CD8-positive, alpha-beta memory T cell (primary cell): ENCODE data around the gene HS3ST5. TPM values are rescaled to one million over a fixed set of nuclear protein-coding genes. Genes with fewer than 3 reads are reported as not detected.

Experiments
- CTCF ChIA-PET: fragments of 350-600 bp; sonication (Branson Sonifier 250); formaldehyde crosslinking; loops from one replicate; lab custom pipeline; 2021; ENCODE audit warnings: antibody characterized with exemption; lab: Charles Lee
- POLR2A ChIA-PET: fragments of 350-600 bp; sonication (Branson Sonifier 250); formaldehyde crosslinking; loops from one replicate; lab custom pipeline; 2021; ENCODE audit warnings: antibody characterized with exemption; lab: Charles Lee
- DNase-seq, 5 donors: peaks; one replicate each; pipeline versions ENCODE4 v3.0.0 to v3.0.0-alpha.2; 2020 to 2022; ENCODE audit warnings: mixed read lengths in 1 of 5
- H3K27ac ChIP-seq: one replicate; pipeline ENCODE4 v1.7.0; 2013; ENCODE audit warnings: low read depth, mild to moderate bottlenecking, low read length, moderate library complexity
- H3K27me3 ChIP-seq: 2 replicates; pipeline ENCODE4 v1.7.0; 2013; ENCODE audit warnings: low read length, mild to moderate bottlenecking; ENCODE audit not compliant: insufficient read depth, poor library complexity, severe bottlenecking
- H3K36me3 ChIP-seq: 2 replicates; pipeline ENCODE4 v1.7.0; 2013; ENCODE audit warnings: mild to moderate bottlenecking, low read length, moderate library complexity; ENCODE audit not compliant: insufficient read depth
- H3K4me1 ChIP-seq: 2 replicates; pipeline ENCODE4 v1.7.0; 2013; ENCODE audit warnings: mild to moderate bottlenecking, low read length, moderate library complexity; ENCODE audit not compliant: insufficient read depth
- H3K4me3 ChIP-seq: 2 replicates; pipeline ENCODE4 v1.7.0; 2013; ENCODE audit warnings: mild to moderate bottlenecking, low read length
- H3K9me3 ChIP-seq: 2 replicates; pipeline ENCODE4 v1.7.0; 2013; ENCODE audit warnings: mild to moderate bottlenecking, low read length
- H3K27ac Mint-ChIP-seq, 8 donors: one replicate each; pipeline ENCODE4 v1.8.0; 2020 to 2021; ENCODE audit warnings: mixed read lengths in 8 of 8, mild to moderate bottlenecking in 6 of 8, inconsistent platforms in 3 of 8, moderate library complexity in 3 of 8
- H3K27me3 Mint-ChIP-seq, 2 donors: one replicate each; pipeline ENCODE4 v1.8.0; 2020 to 2021; ENCODE audit warnings: mixed read lengths in 2 of 2, mild to moderate bottlenecking in 1 of 2, moderate library complexity in 1 of 2
- H3K36me3 Mint-ChIP-seq, 3 donors: one replicate each; pipeline ENCODE4 v1.8.0; 2020 to 2021; ENCODE audit warnings: mixed read lengths in 3 of 3, inconsistent platforms in 1 of 3, mild to moderate bottlenecking in 1 of 3
- H3K4me1 Mint-ChIP-seq, 3 donors: one replicate each; pipeline ENCODE4 v1.8.0; 2020 to 2021; ENCODE audit warnings: mixed read lengths in 3 of 3, inconsistent platforms in 1 of 3, mild to moderate bottlenecking in 1 of 3
- H3K4me3 Mint-ChIP-seq, 7 donors: one replicate each; pipeline ENCODE4 v1.8.0; 2020 to 2021; ENCODE audit warnings: mixed read lengths in 7 of 7, mild to moderate bottlenecking in 6 of 7, moderate library complexity in 4 of 7, inconsistent platforms in 2 of 7
- H3K9me3 Mint-ChIP-seq, 5 donors: one replicate each; pipeline ENCODE4 v1.8.0; 2020 to 2022; ENCODE audit warnings: mixed read lengths in 5 of 5, mild to moderate bottlenecking in 3 of 5, moderate library complexity in 2 of 5, inconsistent platforms in 1 of 5
- polyA plus RNA-seq: library from polyadenylated mRNA; unstranded; fragments of 300-500 nt; fragmentation: Illumina TruSeq; gene quantifications from one replicate; pipeline ENCODE4 v1.2.3, GENCODE V29; 2021
- total RNA-seq, 2 experiments: library from RNA; stranded (reverse); gene quantifications; one replicate each; pipeline ENCODE4 v1.2.3, GENCODE V29; 2021

Gene HS3ST5
- total and polyA plus RNA-seq, 3 experiments from 2014 or later = not detected

DNA sequence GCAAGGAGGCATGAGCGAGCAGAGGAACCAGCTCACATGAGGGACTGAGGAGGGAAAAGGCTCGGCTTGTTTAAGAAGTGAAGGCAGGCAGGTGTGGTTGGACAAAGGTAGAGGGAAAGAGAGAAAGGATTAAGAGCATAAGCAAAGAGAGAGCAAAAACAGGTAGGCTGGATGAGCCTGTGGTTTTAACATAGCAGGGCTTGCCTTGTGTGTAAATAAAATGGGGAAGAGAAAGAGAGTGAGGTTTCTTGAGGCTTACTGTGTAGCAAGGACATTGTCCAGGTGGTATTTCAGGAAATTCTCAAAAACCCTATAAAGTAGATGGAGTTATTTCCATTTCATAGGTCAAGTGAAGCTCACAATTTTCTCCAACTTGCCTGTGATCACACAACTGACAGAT is 278.0 kb downstream of the HS3ST5 start:
- Mint-ChIP-seq H3K36me3 (peaks cover 0 to 2% (median 0%) of the 10 kb centered on the region in 3 donors), H3K27me3 (peaks cover 3 to 22% of the 10 kb centered on the region in 2 donors), H3K27ac (no peak overlapping the region), H3K9me3 (no peaks in the 10 kb centered on the region), H3K4me1 (no peaks in the 10 kb centered on the region), H3K4me3 (no peak overlapping the region)
- POLR2A ChIA-PET = no interaction called here
- H3K36me3 ChIP-seq = no peaks in the 10 kb centered on the region
- H3K9me3 ChIP-seq = no peaks in the 10 kb centered on the region
- no peaks in the 10 kb centered on the region for H3K4me1 ChIP-seq
- no peak overlapping the region for H3K27ac ChIP-seq
- no peak overlapping the region for H3K4me3 ChIP-seq
- CTCF ChIA-PET = interaction anchor here (1.5 kb wide), 1 partner anchor 8 kb away, joined by 3 read pairs; no protein-coding TSS in a partner anchor
- no peaks in the 10 kb centered on the region for H3K27me3 ChIP-seq
- no peak for DNase-seq

GRCh38 chr6:114063956-114064355 is 278.9 kb downstream of the HS3ST5 start:
- DNase-seq = no peak
- no peaks in the 10 kb centered on the region for H3K4me1 Mint-ChIP-seq
- H3K4me3 ChIP-seq = no peak overlapping the region
- CTCF ChIA-PET = no interaction called here
- no peak overlapping the region for H3K4me3 Mint-ChIP-seq
- H3K4me1 ChIP-seq = no peaks in the 10 kb centered on the region
- no peaks in the 10 kb centered on the region for H3K9me3 ChIP-seq
- POLR2A ChIA-PET = no interaction called here
- H3K27me3 Mint-ChIP-seq = peaks cover 3 to 22% of the 10 kb centered on the region in 2 donors
- peaks cover 0 to 2% (median 0%) of the 10 kb centered on the region in 3 donors for H3K36me3 Mint-ChIP-seq
- no peak overlapping the region for H3K27ac Mint-ChIP-seq
- H3K27me3 ChIP-seq = no peaks in the 10 kb centered on the region
- H3K36me3 ChIP-seq = no peaks in the 10 kb centered on the region
- no peak overlapping the region for H3K27ac ChIP-seq
- H3K9me3 Mint-ChIP-seq = no peaks in the 10 kb centered on the region

DNA sequence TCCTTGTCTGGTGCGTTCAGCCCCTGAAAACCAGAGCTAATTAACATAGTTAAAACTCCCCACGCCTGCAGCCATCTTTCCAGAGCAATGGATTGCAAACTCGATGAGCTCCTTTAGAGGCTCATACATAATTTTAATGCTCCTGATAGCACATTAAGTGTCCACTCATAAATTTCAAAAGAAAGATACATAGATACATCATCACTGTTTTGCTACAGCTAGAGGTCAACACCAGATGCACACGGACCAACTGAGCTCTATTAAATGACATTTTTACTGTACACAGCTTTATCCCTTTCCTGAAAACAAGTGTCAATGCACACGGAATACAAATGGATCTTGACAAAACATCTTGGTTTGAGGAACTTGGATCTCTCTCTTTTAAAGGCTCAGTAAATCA is 280.6 kb downstream of the HS3ST5 start:
- no peaks in the 10 kb centered on the region for H3K4me1 Mint-ChIP-seq
- Histone ChIP-seq H3K36me3 (no peaks in the 10 kb centered on the region), H3K27ac (no peak overlapping the region), H3K4me3 (no peak overlapping the region), H3K4me1 (no peaks in the 10 kb centered on the region), H3K27me3 (no peaks in the 10 kb centered on the region), H3K9me3 (no peaks in the 10 kb centered on the region)
- peaks cover 3 to 22% of the 10 kb centered on the region in 2 donors for H3K27me3 Mint-ChIP-seq
- peaks cover 0 to 2% (median 0%) of the 10 kb centered on the region in 3 donors for H3K36me3 Mint-ChIP-seq
- no peak overlapping the region for H3K4me3 Mint-ChIP-seq
- H3K9me3 Mint-ChIP-seq = peaks cover 0 to 2% (median 0%) of the 10 kb centered on the region in 5 donors
- no peak for DNase-seq
- ChIA-PET CTCF (no interaction called here), POLR2A (no interaction called here)
- H3K27ac Mint-ChIP-seq = no peak overlapping the region

GRCh38 chr6:114061741-114062140 is 281.1 kb downstream of the HS3ST5 start:
- no peaks in the 10 kb centered on the region for H3K4me1 ChIP-seq
- DNase-seq = no peak
- H3K27ac Mint-ChIP-seq = no peak overlapping the region
- peaks cover 3 to 20% of the 10 kb centered on the region in 2 donors for H3K27me3 Mint-ChIP-seq
- no peaks in the 10 kb centered on the region for H3K36me3 ChIP-seq
- no peak overlapping the region for H3K4me3 ChIP-seq
- ChIA-PET CTCF (no interaction called here), POLR2A (no interaction called here)
- H3K27me3 ChIP-seq = no peaks in the 10 kb centered on the region
- no peak overlapping the region for H3K4me3 Mint-ChIP-seq
- H3K27ac ChIP-seq = no peak overlapping the region
- peaks cover 0 to 2% (median 0%) of the 10 kb centered on the region in 5 donors for H3K9me3 Mint-ChIP-seq
- no peaks in the 10 kb centered on the region for H3K9me3 ChIP-seq
- H3K4me1 Mint-ChIP-seq = no peaks in the 10 kb centered on the region
- peaks cover 0 to 2% (median 0%) of the 10 kb centered on the region in 3 donors for H3K36me3 Mint-ChIP-seq

DNA sequence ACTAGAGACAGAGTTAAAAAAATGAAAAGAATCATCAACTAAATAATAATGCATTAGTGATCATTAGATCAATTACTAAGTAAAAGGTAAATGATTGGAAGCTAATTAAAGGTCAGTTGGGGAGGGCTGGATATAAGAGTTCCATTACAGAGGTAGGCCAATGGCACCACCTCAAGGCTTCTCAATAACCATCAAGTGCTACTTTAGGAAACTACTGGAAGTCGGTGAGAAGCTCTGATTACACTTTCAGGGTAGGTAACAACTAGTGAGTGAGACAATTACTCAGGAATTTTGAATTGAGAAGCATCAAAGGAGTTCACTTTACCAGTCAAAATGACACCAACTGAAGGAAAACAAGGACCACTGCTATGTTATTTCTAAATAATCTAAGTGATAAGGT is 281.7 kb downstream of the HS3ST5 start:
- H3K4me3 ChIP-seq = no peak overlapping the region
- no peaks in the 10 kb centered on the region for H3K4me1 Mint-ChIP-seq
- peaks cover 2 to 17% of the 10 kb centered on the region in 2 donors for H3K27me3 Mint-ChIP-seq
- no peaks in the 10 kb centered on the region for H3K36me3 ChIP-seq
- H3K9me3 ChIP-seq = no peaks in the 10 kb centered on the region
- no peak overlapping the region for H3K27ac ChIP-seq
- no peak overlapping the region for H3K27ac Mint-ChIP-seq
- ChIA-PET POLR2A (no interaction called here), CTCF (no interaction called here)
- no peaks in the 10 kb centered on the region for H3K4me1 ChIP-seq
- H3K4me3 Mint-ChIP-seq = no peak overlapping the region
- H3K9me3 Mint-ChIP-seq = peaks cover 0 to 2% (median 0%) of the 10 kb centered on the region in 5 donors
- H3K36me3 Mint-ChIP-seq = peaks cover 0 to 2% (median 0%) of the 10 kb centered on the region in 3 donors
- DNase-seq = no peak
- no peaks in the 10 kb centered on the region for H3K27me3 ChIP-seq

- DNase-seq = no peak
- H3K9me3 Mint-ChIP-seq = peaks cover 0 to 2% (median 0%) of the 10 kb centered on the region in 5 donors
- H3K36me3 Mint-ChIP-seq = no peaks in the 10 kb centered on the region
These were observed 284.4 kb downstream of the HS3ST5 start for GRCh38 chr6:114058435-114058834.

DNA sequence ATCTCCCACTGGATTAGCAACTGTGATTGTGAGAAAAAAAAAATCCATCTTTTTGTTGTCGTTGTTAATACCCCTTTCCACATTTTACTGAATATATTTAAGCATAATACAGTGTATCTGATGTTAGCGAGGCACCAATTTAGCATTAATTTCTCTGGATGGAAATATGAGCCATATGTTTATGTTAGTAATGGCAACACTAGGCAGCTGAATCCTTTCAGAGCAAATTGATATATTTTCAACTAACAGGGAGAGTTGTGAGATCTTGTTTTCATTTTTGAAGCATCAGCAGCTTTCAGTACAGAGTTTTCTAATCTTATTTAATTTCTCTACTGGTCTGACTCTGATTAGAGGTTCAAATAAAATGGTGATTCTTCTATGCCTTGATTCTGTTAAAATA is 287.1 kb downstream of the HS3ST5 start:
- no peak overlapping the region for H3K27ac ChIP-seq
- no peak for DNase-seq
- H3K27me3 Mint-ChIP-seq = no peaks in the 10 kb centered on the region
- H3K4me3 Mint-ChIP-seq = no peak overlapping the region
- no peaks in the 10 kb centered on the region for H3K4me1 Mint-ChIP-seq
- no peaks in the 10 kb centered on the region for H3K9me3 ChIP-seq
- H3K4me3 ChIP-seq = no peak overlapping the region
- H3K36me3 ChIP-seq = no peaks in the 10 kb centered on the region
- H3K27ac Mint-ChIP-seq = no peak overlapping the region
- CTCF ChIA-PET = no interaction called here
- POLR2A ChIA-PET = no interaction called here
- H3K36me3 Mint-ChIP-seq = no peaks in the 10 kb centered on the region
- H3K9me3 Mint-ChIP-seq = peaks cover 0 to 2% (median 0%) of the 10 kb centered on the region in 5 donors
- H3K27me3 ChIP-seq = no peaks in the 10 kb centered on the region
- H3K4me1 ChIP-seq = no peaks in the 10 kb centered on the region

More at GRCh38 chr6:114058435-114058834, 284.4 kb downstream of the HS3ST5 start:
- H3K4me1 Mint-ChIP-seq = no peaks in the 10 kb centered on the region
- Histone ChIP-seq H3K4me1 (no peaks in the 10 kb centered on the region), H3K36me3 (no peaks in the 10 kb centered on the region), H3K9me3 (no peaks in the 10 kb centered on the region), H3K4me3 (no peak overlapping the region), H3K27me3 (no peaks in the 10 kb centered on the region), H3K27ac (no peak overlapping the region)
- CTCF ChIA-PET = no interaction called here
- POLR2A ChIA-PET = no interaction called here
- H3K4me3 Mint-ChIP-seq = no peak overlapping the region
- H3K27ac Mint-ChIP-seq = no peak overlapping the region
- H3K27me3 Mint-ChIP-seq = peaks cover 2 to 4% of the 10 kb centered on the region in 2 donors

DNA sequence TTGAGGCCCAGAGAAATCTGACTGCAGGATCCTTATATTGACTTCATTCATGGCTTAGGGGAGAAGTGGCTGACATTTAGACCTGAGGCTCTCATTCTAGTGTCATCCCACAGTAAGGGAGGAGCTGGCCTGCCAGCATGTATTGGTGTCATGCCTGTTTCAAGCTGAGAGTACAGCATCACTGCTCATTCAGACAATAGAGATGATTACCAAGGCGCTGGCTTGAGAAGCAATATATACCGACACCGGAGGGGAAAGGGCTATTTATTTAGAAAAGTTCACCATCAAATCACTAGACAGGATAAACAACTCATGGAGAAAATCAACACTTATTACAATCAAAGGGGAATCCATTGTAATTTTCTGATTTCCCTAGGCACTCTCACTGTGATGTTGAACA is 287.5 kb downstream of the HS3ST5 start:
- H3K4me3 ChIP-seq = no peak overlapping the region
- H3K36me3 ChIP-seq = no peaks in the 10 kb centered on the region
- no peaks in the 10 kb centered on the region for H3K27me3 ChIP-seq
- ChIA-PET CTCF (no interaction called here), POLR2A (no interaction called here)
- Mint-ChIP-seq H3K36me3 (no peaks in the 10 kb centered on the region), H3K4me1 (no peaks in the 10 kb centered on the region), H3K27ac (no peak overlapping the region), H3K9me3 (peaks cover 0 to 2% (median 0%) of the 10 kb centered on the region in 5 donors), H3K4me3 (no peak overlapping the region), H3K27me3 (no peaks in the 10 kb centered on the region)
- no peak for DNase-seq
- no peaks in the 10 kb centered on the region for H3K9me3 ChIP-seq
- no peaks in the 10 kb centered on the region for H3K4me1 ChIP-seq
- H3K27ac ChIP-seq = no peak overlapping the region
